NCI-H1048 (cell line): ENCODE data around the gene IL1R2.

Experiments
- DNase-seq: peaks from one replicate; lab custom pipeline; 2025; lab: John Stamatoyannopoulos, UW

Gene IL1R2, protein sequence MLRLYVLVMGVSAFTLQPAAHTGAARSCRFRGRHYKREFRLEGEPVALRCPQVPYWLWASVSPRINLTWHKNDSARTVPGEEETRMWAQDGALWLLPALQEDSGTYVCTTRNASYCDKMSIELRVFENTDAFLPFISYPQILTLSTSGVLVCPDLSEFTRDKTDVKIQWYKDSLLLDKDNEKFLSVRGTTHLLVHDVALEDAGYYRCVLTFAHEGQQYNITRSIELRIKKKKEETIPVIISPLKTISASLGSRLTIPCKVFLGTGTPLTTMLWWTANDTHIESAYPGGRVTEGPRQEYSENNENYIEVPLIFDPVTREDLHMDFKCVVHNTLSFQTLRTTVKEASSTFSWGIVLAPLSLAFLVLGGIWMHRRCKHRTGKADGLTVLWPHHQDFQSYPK

DNA sequence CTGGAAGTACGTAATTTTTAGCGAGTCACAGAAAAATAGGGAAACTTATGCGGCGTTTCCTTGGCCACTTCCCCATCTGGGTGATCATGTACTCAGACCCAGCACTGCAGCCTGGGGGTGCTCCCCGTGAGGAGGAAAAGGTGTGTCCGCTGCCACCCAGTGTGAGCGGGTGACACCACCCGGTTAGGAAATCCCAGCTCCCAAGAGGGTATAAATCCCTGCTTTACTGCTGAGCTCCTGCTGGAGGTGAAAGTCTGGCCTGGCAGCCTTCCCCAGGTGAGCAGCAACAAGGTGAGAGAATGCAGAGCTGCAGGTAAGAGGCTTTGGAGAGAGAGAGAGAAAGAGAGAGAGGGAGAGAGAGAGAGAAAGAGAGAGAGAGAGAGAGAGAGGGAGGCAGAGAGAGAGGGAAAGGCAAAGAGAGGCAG, at the start of gene IL1R2:
Gene IL1R2, plus strand, starts transcription at position 240 of the 425 bp plus-strand sequence. CDS start 16,616 bp downstream, outside the sequence.
- DNase-seq = no peak

DNA sequence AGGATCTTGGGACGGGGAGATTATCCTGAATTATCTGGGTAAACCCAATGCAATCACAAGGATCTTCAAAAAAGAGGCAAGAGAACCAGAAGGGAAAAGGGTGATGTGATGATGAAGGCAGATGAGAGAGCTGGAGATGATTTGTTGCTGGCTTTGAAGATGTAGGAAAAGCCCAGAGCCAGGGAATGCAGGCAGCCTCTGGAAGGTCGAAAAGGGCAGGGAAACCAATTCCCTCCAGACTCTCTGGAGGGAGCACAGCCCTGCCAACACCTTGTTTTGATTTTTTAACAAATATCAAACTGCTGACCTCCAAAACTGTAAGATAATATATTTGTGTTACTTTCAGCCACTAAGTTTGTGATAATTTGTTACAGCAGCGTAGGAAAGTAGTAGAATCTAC, 48.9 kb upstream of the IL1R2 start:
- DNase-seq = no peak

DNA sequence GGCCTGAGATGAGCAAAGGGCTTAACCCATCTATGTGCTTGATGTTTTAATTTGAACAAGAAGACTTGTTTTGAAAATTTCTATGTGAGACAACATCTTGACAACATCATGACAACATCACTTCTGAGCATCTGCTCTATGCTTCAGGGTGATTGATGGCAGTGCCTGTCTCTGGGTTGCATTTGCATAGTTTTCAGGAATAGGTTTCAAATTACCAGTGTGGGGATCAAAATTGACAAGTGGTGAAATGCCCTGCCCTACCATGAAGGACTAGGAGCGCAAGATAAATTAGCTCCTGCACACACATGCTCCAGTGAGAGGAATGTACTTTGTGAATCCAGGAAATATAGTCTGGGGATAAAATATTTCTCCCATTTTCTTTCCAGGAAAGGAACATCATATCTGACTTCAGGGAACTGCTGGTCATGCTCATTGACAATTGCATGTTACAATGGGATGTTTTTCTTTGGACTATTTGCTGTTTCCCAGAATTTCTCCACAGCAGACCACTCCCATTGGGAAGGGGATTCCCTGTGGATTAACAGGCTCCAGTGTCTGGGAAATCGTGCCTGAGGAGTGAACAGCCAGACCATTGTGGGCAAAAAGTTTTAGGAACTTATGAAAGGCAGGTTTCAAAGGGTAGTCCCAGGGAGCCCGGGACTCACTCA, 45.3 kb upstream of the IL1R2 start:
- no peak for DNase-seq

DNA sequence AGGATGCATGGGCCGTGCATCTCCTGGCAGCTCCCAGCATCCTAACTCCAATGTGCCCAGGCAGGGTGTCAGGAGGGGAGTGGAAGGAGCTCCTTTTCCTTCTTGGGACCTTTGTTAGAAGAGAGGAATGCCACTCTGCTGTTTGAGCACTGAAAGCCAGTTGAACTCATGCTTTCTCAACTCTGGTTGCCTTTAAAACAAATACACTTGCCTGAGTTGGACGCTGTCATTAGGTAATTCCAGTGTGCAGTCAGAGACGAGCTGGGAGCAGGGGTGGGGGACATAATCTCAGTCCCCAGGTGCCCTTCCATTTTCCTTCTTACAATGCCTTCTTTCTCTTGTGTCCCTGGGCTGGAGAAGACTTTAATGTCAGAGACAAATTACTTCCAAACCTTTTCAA, 44.4 kb upstream of the IL1R2 start:
- no peak for DNase-seq

DNA sequence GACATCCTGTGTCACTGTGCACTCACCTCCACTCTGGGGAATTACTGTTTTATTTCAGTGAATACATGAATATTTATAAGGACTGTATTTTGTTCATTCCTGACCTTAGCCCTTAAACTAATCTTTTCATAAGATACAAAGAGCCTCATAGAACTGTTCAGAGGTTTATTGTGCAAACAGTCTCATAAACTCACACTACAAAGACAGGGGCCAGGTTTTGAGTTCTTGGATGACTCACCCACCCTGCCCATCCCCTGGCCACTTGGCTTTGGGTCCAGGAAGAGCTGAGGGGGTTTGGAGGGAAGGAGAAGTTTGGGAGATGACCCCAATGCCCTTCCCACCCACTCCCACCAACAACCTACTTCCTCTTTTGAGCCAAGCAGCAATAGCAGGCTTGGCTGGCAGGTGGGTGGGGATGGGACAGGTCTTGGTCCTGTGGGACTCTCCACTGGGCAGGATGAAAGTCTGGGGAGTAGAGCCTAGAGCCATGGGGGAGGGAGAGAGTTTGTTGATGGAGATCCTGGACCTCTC, 43.1 kb upstream of the IL1R2 start:
- no peak for DNase-seq

DNA sequence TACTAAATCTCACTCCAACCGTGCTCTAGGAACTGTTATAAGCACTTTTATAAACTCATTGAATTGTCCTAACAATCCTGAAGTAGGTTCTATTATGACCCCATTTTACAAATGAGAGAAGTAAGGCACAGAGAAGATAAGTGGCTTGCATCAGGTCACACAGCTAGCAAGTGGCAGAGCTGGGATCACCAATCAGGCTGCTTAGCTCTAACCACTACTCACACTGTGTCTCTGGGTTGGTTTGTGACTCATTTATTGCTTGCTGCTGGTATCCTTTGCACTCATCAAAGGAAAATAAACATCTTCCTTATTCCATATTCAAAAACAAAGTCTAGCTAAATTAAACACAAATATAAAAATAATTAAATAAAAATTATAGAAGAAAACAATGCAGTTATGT, 42.5 kb upstream of the IL1R2 start:
- no peak for DNase-seq

DNA sequence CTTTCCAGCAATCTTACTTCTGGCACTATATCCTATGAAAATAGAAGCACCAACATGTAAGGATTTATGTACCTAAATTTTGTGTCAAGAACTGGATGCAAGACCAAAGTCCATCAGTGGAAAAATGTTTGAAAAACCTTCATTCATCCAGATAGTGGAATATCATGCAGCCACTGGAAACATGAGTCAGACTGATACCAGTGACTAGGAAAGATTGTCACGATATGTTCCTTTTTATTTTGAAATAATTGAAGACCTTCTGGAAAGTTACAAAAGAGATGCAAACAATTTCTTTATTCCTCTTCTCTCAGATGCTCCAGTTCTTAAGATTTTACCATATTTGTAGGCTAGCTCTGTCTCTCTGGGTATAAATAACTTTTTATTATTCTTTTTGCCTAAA, 40.5 kb upstream of the IL1R2 start:
- DNase-seq = no peak

DNA sequence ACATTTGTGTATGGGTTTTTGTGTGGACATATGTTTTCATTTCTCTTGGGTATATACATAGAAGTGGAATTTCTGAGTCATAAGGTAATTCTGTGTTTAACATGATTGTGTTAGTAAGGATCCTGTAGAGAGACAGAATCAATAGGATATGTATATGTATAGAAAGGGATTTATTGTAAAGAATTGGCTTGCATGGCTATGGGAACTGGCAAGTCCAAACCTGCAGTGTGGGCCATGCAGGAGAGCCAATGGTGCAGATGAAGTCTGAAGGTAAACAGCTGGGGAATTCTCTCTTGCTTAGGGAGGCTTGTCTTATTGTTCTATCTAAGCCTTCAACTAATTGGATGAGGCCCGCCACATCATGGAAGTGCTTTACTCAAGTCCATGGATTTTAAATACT, 39.2 kb upstream of the IL1R2 start:
- DNase-seq = no peak

DNA sequence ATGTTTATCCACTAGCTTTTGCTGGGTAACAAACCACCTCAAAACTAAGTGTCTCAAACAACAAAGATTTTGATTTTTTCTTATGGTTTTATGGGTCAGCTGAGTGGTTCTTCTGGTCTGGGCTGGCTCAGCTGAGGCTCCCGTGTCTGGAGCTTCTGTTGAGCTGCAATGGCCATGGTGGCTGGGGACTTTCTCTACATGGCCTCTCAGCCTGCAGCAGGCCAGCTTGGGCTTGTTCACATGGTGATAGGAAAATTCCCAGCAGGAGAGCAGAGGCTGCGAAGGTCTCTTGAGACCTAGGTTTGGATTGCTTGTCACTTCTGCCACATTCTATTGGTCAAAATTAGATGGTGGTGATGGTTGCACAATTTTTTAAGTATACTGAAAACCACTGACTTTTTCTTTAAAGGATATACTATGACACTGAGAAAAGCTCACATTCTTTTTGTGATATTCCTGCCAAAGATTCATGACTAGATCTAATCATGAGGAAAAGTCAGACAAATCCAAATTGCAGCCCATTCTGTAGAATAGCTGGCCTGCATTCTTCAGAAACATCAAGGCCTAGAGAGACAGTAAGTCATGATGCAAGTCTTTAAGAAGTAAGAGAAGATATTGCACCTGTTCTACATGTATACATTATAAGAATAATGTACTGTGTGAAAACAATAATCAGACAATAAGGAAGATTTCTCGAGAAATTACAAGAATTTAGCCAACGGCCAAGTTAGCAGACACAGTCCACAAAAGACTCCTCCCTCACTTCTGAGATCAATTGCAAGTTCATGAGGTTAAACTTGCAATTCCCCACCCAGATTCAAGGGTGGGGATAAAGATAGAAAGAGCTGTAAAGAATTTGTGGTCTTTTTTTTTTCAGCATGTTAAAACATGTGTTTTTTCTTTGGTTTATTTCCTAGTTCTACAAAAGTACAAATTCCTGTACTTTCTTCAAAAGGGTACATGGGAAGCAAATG, 35.0 kb upstream of the IL1R2 start:
- no peak for DNase-seq

DNA sequence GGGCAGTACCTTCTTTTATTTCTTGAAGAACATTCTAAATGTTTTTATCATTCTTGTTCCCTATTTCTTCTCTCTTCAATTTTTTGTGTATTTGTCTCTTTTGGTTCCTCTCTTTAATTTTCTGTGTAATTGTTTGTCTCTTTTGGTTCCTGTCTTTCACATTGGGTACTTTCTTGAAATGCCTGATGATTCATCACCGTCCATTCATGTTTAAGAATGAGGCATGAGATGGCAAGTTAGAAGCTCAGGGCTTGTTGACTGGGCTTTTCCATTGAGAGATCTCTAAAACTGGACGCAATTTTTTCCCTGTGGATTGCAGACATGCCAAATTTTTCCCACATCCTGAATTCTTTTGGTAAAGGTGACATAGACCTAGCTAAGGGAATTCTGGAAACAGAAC, 33.7 kb upstream of the IL1R2 start:
- DNase-seq = no peak

DNA sequence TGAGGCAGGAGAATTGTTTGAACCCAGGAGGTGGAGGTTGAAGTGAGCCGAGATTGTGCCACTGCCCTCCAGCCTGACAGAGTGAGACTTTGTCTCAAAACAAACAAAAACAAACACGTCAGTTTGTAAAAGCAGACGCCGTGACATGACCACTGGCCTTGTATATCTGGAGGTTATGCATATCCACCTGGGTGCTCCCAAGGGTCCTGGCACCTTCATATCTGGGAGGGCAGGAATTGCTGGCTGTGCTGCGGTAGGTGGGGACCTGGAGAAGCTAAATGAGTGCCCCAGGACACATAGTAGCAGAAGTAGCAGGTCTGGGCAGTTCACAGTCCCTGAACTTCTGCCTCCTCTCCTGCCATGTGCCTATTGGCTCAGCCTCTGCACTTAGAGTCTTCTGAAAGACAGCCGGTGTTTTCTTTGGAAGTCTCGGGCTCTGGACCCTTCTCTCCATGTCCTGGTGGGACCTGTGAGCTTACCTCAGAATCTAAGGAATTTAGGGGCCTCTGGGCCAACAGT, 30.9 kb upstream of the IL1R2 start:
- DNase-seq = no peak

DNA sequence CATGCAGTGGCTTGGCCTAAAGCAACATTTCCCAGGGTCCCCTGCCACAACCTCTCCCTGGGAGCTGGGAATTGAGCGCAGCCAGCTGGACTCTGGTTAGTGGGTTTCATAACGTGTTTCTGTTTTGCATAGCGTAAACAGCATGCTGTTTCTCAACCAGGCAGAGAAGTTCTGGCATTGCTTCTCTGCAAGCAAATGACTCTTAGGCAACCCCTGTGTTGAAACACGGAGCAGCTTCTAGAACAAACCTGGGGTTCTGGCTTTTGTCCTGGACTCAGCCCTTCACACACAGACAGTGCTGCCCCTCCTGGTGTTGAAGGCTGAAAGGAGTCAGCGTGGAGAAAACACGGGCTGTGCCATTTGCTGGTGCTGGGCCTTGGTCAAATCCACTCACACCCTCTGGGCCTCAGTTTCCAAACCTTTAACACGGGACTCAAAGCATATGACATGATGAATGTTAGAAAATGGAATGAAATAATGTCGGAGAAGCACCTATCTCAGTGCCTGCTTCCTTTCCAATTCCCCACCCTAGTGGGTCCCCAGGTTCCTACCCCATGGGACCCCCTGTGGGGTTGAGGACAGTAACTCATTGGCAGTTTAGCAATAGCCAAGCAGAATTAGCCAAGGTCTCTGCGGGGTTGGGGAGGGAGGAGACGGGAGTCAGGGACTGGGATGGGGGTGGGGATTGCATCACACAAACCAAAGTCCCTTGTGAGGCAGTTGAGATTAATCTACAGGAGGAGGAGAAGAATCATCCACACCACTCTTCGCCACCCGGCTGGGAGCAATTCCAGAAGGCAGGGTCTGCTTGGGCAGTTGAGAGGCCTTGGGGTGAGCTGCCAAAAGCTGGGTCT, 30.2 kb upstream of the IL1R2 start:
- no peak for DNase-seq

DNA sequence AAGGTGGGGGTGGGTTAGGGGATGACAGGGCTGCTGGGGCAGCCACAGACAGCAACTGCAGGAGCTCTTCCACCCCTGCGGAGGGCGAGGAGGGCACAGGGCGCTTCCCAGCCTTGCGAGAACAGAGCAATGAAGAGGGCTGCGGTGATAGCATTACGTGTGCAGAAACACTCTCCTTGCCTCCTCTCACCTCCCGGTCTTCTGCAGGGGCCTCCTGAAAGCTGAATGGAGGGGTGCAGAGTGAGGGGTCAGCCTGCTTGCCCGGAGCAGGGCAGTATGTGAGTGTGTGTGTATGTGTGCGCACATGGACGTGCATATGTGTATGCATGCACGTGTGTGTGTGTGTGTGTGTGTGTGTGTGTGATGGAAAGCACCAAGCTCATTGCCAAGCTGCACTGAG, 29.5 kb upstream of the IL1R2 start:
- no peak for DNase-seq

DNA sequence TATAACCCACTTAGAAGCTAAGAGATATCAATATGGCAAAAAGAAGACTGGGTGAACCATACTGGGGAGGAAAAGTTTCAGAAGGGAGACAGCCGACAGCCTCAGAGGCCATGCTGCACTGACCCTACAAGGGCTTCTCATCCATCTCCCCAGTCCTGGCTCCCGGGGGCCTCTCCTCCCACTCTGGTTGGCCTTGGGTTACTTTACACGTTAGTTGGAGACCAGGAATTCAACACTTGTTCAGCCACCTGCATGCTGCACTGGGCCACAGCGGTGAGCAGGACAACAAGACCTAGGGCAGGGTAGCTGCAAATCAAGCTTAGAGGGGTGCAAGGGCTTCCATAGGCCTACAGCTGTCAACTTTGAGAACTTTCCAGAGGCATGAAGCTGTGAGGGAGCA, 28.6 kb upstream of the IL1R2 start:
- no peak for DNase-seq

DNA sequence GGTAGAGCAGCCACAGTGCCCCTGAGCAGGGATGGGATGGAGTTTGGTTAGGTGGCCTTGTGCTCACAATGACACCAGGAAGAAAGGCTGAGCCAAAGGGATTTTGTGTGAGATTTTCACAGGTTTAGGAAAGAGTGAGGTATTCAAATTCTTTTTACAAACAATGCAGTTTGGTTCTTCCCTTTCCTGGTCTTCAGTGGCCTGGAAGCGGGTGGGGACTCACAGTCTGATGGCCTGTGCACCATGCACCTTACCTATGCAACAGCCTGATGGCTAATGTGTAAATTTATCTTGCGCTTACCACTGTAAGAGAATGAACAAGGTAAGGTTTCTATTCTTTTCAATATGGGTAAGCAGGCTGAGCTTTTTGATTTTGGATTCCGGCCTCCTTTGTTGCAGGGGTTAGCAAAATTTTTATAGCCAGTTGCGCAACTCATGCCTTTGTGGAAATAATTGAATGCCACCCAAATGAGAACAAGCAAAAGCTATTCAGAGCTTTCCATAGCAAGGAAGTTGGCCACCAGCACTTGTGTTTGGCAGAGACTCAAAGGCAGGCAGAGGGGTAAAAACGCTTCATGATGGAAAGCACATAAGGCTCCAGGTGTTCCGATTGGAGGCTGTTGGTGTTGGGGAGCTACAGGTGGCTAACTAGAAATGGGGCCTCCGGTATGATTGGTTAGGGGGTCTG, 23.8 kb upstream of the IL1R2 start:
- DNase-seq = no peak

DNA sequence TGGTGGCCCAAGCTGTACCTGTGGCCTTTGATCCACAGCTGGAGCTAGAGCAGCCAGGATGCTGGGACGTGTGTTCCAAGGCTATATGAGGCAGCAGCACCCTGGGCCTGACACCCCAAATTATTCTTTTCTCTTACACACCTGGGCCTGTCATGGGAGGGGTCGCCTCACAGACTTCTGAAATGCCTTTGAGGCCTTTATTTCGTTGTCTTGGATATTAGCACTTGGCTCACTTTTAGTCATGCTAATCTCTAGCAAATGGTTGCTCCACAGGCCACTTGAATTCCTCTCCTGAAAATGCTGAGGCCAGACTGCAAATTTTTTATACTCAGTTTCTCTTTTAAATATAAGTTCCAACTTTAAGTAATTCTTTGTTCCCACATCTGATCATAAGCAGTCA, 22.0 kb upstream of the IL1R2 start:
- no peak for DNase-seq

DNA sequence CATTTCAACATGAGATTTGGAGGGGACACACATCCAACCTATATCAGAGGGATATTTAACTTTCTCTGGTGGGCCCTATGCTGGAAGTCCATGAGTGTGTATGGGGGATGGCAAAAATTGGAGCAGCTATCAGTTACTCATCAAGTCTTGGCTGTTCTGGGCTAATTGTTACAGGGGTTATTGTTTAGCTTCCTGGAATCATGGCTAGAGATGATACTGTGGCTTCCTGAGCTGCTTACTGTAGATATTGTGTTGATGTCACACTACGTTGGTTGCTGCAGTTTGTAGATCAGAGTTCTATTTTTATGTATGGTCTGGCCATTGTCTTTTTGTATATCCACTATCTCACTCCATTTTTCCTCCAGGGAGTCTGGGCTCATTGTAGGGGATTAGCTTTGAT, 20.9 kb upstream of the IL1R2 start:
- DNase-seq = no peak

DNA sequence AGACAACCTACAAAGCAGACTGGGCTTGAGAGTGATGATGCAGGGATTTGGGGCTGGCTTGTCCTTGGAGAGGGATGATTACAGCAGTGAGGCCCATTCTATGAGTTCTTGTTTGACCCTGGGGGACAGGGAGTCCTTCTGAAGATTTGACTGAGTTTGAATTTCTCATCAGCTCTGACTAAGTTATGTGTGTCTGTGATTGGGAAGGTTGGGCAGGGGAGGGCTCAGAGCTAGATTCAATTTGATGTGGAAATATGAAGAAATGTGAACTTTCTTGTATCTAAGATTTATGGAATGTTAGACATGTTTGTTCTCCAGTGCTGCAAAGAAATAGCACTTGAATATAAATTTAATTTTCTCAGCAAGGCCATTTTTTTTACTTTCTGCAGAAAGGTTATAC, 19.9 kb upstream of the IL1R2 start:
- DNase-seq = no peak

DNA sequence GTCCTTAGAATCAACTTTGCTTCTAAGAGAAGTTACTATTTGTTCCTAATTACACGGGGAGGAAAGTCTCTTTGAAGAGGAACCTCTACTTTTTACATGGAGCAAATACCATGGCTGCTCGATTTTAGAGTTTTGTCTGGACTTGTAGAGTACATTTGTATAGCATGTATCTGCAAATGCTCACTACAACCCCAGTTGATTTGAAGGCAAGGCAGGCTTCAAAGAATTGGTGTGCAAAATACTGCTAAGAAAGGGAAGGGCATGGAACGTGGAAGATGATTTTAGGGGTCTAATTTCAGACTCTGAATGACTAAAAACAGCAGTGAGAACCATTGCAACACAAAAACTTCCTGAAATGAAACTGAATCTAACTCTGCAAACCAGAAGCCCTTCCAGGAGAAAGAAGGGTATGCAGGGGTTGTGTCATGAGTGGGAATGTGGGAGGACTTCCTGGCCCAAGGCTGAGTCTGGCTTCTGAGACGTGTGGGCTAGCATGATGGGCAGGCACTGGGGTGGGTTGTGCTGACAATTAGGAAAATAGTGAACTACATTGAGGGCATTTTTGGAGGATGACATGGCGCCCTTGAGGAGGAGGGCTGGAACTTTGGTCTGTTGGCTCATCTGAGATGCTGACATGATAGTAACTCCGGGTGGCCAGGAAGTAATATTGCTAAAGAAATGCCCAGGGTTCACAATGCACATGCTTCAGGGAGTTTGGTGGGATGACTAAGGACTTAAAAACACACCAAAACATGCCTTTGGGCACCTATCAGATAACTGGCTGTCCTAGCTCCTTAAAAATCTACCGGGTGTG, 18.9 kb upstream of the IL1R2 start:
- no peak for DNase-seq

DNA sequence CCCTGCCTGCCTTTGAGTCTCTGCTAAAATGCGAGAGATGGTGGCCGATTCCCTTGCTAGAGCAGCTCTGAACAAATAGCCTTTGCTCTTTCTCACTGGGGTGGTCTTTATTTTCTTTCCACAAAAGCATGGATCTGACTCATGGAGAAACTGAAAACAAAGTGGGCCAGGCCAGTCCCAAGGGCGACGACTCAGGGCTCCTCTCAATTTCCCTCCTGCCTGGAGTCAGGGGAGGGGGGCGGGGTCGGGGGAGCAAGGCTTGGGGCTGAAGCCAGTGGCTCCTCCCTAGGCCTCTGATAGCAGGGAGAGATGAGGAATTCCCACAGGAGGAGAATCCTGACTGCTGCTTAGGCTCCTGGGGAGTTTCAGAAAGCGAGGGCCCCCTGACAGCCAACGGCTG, 17.1 kb upstream of the IL1R2 start:
- DNase-seq = no peak
